ENCODE data around the gene FBXO44. TPM values are rescaled to one million over a fixed set of nuclear protein-coding genes. Genes with fewer than 3 reads are reported as not detected.

The FBXO44 gene
- total and polyA plus RNA-seq, 8 donors = 12.1 to 54.6 (median 16.3) TPM

DNA sequence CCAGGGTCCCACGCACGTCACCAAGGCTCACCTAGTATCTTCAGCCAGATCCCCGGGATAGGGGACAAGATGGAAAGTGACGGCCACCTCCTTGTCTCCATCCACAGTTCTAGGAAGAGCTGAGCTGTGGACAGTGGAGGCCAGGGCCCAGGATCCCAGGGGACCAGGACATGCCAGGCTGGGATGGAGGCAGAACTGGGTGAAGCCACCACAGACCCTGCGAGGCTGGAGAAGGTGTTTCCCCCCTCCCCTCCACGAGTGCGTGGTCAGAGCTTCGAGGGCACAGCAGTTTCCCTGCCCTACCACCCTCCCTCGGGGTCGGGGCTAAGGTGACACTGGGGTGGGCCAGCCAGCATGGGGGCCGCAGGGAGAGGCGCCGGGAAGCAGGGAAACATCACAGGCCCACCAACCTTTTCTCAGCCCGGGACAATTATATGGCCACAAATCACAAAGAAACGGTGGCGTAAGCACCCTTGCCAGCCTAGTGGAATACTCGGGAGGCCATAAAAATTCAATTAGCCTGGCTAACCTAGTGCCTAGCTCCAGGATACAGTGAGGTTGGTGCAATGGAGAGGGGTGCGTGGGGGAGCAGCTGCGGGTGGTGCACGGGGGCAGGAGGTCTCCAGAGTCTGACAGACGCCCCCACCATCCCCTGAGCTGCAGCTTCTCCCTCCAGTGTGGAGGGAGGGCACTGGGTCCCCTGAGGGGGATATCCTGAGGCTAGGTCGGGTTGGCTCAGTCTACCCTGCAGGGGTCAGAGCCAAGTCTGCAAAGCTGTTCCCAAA is 50.2 kb downstream of the FBXO44 start:
- DNase-seq (no peak), ATAC-seq (no peak), FAIRE-seq (no peak)
- WGBS, 2 donors = 62 to 72% methylated on average over 22 of the region's 22 CpGs
- intact Hi-C loops (cut with DNase I) = no loop called here
- Histone ChIP-seq H3K4me3 (no peak overlapping the region), H3K27me3 (peaks cover 0 to 10% (median 0%) of the 10 kb centered on the region in 4 donors), H3K4me1 (no peaks in the 10 kb centered on the region), H3K9me3 (no peaks in the 10 kb centered on the region), H3K27ac (no peak overlapping the region), H3K36me3 (no peaks in the 10 kb centered on the region)
- TF ChIP-seq, protein P1, sequence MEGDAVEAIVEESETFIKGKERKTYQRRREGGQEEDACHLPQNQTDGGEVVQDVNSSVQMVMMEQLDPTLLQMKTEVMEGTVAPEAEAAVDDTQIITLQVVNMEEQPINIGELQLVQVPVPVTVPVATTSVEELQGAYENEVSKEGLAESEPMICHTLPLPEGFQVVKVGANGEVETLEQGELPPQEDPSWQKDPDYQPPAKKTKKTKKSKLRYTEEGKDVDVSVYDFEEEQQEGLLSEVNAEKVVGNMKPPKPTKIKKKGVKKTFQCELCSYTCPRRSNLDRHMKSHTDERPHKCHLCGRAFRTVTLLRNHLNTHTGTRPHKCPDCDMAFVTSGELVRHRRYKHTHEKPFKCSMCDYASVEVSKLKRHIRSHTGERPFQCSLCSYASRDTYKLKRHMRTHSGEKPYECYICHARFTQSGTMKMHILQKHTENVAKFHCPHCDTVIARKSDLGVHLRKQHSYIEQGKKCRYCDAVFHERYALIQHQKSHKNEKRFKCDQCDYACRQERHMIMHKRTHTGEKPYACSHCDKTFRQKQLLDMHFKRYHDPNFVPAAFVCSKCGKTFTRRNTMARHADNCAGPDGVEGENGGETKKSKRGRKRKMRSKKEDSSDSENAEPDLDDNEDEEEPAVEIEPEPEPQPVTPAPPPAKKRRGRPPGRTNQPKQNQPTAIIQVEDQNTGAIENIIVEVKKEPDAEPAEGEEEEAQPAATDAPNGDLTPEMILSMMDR (IDR thresholded peaks at IDR 0.05) = no peak

DNA sequence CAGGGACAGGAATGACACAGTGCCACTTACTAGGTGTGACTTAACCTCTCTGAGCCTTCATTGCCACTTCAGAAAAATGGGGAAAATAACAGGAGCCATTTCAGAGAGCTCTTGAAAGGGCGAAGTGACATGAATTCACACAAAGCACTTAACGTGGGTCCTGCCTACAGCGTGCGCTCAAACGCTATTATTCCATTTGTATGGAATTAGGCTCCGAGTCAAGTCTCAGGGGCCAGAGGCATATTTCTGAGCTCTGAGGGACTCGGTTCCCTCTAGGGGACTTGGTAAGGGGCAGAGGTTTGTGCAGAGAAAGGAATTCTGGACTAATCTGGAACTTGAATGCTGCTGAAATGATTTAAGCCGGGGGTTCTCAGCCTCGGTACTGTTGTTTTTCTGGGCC is 50.9 kb downstream of the FBXO44 start:
- ATAC-seq = no peak
- WGBS, 2 donors = 81 to 85% methylated on average over 9 of the region's 9 CpGs
- FAIRE-seq = no peak
- Histone ChIP-seq H3K9me3 (no peaks in the 10 kb centered on the region), H3K27ac (no peak overlapping the region), H3K36me3 (no peaks in the 10 kb centered on the region), H3K27me3 (peaks cover 0 to 10% (median 0%) of the 10 kb centered on the region in 4 donors), H3K4me1 (no peaks in the 10 kb centered on the region), H3K4me3 (no peak overlapping the region)
- TF ChIP-seq, protein P1 (IDR thresholded peaks at IDR 0.05) = no peak
- intact Hi-C loops (cut with DNase I) = no loop called here
- DNase-seq = no peak

DNA sequence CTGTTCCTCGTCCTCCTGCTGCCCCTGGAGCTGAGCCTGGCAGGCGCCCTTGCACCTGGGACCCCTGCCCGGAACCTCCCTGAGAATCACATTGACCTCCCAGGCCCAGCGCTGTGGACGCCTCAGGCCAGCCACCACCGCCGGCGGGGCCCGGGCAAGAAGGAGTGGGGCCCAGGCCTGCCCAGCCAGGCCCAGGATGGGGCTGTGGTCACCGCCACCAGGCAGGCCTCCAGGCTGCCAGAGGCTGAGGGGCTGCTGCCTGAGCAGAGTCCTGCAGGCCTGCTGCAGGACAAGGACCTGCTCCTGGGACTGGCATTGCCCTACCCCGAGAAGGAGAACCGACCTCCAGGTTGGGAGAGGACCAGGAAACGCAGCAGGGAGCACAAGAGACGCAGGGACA is 51.6 kb downstream of the FBXO44 start:
- intact Hi-C loops (cut with DNase I) = no loop called here
- TF ChIP-seq, protein P1 (IDR thresholded peaks at IDR 0.05) = no peak
- ATAC-seq (no peak), FAIRE-seq (no peak), DNase-seq (peak in 1 of 6 donors; percentile 22)
- Histone ChIP-seq H3K27ac (no peak overlapping the region), H3K36me3 (no peaks in the 10 kb centered on the region), H3K4me3 (no peak overlapping the region), H3K4me1 (no peaks in the 10 kb centered on the region), H3K27me3 (peaks cover 0 to 4% (median 0%) of the 10 kb centered on the region in 4 donors), H3K9me3 (no peaks in the 10 kb centered on the region)
- WGBS, 2 donors = 88 to 92% methylated on average over 12 to 14 of the region's 14 CpGs

DNA sequence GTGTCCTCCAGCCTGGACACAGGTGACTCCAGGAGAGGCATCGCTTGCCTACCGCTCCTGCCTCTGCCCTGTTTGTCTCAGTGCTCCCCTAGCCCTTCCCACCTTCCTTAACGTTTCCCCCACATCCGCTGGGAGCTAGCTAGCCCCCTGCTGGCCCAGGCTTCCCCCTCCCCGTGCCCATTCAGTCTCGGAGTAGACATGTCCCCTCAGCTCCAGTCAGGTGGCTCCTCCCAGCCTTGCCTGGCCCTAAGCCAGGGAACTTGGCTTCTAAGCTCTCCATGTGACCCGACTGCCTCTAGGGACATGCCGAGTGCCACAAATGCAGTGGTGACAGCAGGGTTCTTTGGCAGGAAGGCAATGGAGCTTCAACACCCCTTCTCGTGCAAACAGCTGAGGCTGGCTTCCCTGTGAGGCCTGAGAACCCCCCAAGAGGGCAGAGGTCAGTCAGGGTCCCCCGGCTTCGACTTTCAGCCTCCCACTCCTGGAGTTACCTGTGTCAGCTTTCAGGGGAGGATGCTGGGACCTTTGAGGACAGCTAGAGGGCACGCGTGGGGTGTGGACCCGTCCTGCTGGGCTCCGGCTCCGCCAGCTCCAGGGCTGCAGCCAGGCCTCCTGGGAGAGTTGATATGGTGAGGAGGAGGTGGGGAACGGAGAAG is 53.1 kb downstream of the FBXO44 start:
- H3K36me3 ChIP-seq = no peaks in the 10 kb centered on the region
- no peak for FAIRE-seq
- ATAC-seq = peak; percentile 83 to 95 (median 88)
- intact Hi-C loops (cut with DNase I) = no loop called here
- TF ChIP-seq, protein P1 (IDR thresholded peaks at IDR 0.05) = no peak
- WGBS, 2 donors = 22 to 27% methylated on average over 17 of the region's 17 CpGs
- peak; percentile 75 to 91 (median 83) for DNase-seq
- no peak overlapping the region for H3K27ac ChIP-seq
- no peak overlapping the region for H3K4me3 ChIP-seq
- no peaks in the 10 kb centered on the region for H3K4me1 ChIP-seq
- H3K27me3 ChIP-seq = no peaks in the 10 kb centered on the region
- no peaks in the 10 kb centered on the region for H3K9me3 ChIP-seq
